ENCODE measurements around the gene KRTAP21-3. TPM values are rescaled to one million over a fixed set of nuclear protein-coding genes. Genes with fewer than 3 reads are reported as not detected.

The KRTAP21-3 gene
- polyA plus RNA-seq, 1 experiment, result not detected

- Histone ChIP-seq H3K27me3 (ENCODE audit: control insufficient read depth, insufficient read depth, low read length) (no peaks in the 10 kb centered on the region), H3K4me3 (ENCODE audit: low read depth, low read length) (no peak overlapping the region), H3K9me3 (ENCODE audit: control insufficient read depth, insufficient read depth, low read length) (peaks cover 9% of the 10 kb centered on the region; the same call in 1 of the 2 replicates), H3K27ac (ENCODE audit: low read depth, low read length) (no peak overlapping the region)
- no peak for DNase-seq (ENCODE audit: low read depth, low spot score)
- ChIA-PET POLR2A (no interaction called here), CTCF (no interaction called here)
- TF ChIP-seq CTCF (IDR thresholded peaks at IDR 0.05; ENCODE audit: low read depth, low read length), result no peak
These were observed 21.9 kb upstream of the KRTAP21-3 start for GRCh38 chr21:30740462-30740861.

- DNase-seq (ENCODE audit: low read depth, low spot score), result no peak
- Histone ChIP-seq H3K27ac (ENCODE audit: low read depth, low read length) (no peak overlapping the region), H3K4me3 (ENCODE audit: low read depth, low read length) (no peak overlapping the region), H3K9me3 (ENCODE audit: control insufficient read depth, insufficient read depth, low read length) (no peaks in the 10 kb centered on the region), H3K27me3 (ENCODE audit: control insufficient read depth, insufficient read depth, low read length) (no peaks in the 10 kb centered on the region)
- TF ChIP-seq CTCF (IDR thresholded peaks at IDR 0.05; ENCODE audit: low read depth, low read length), result no peak
- ChIA-PET POLR2A (no interaction called here), CTCF (no interaction called here)
These were observed 14.4 kb upstream of the KRTAP21-3 start for GRCh38 chr21:30733026-30733425.

- Histone ChIP-seq H3K4me3 (ENCODE audit: low read depth, low read length) (no peak overlapping the region), H3K9me3 (ENCODE audit: control insufficient read depth, insufficient read depth, low read length) (peaks cover 4% of the 10 kb centered on the region; the same call in 1 of the 2 replicates), H3K27ac (ENCODE audit: low read depth, low read length) (no peak overlapping the region), H3K27me3 (ENCODE audit: control insufficient read depth, insufficient read depth, low read length) (no peaks in the 10 kb centered on the region)
- CTCF ChIA-PET, result no interaction called here
- TF ChIP-seq CTCF (IDR thresholded peaks at IDR 0.05; ENCODE audit: low read depth, low read length), result no peak
- POLR2A ChIA-PET, result no interaction called here
- no peak for DNase-seq (ENCODE audit: low read depth, low spot score)
These were observed 8.1 kb upstream of the KRTAP21-3 start for GRCh38 chr21:30726726-30727125.

- Histone ChIP-seq H3K27ac (ENCODE audit: low read depth, low read length) (no peak overlapping the region), H3K9me3 (ENCODE audit: control insufficient read depth, insufficient read depth, low read length) (peaks cover 9% of the 10 kb centered on the region), H3K27me3 (ENCODE audit: control insufficient read depth, insufficient read depth, low read length) (no peaks in the 10 kb centered on the region), H3K4me3 (ENCODE audit: low read depth, low read length) (no peak overlapping the region)
- ChIA-PET CTCF (no interaction called here), POLR2A (no interaction called here)
- no peak for DNase-seq (ENCODE audit: low read depth, low spot score)
- no peak for TF ChIP-seq CTCF (IDR thresholded peaks at IDR 0.05; ENCODE audit: low read depth, low read length)
These were observed 824 bp upstream of the KRTAP21-3 start for GRCh38 chr21:30719401-30719800.

- no peak overlapping the region for H3K4me3 ChIP-seq (ENCODE audit: low read depth, low read length)
- CTCF ChIA-PET, result interaction anchor here (0.6 kb wide), 2 partner anchors 163 to 279 kb away, joined by 3 read pairs; no protein-coding TSS in a partner anchor
- no peak for TF ChIP-seq CTCF (IDR thresholded peaks at IDR 0.05; ENCODE audit: low read depth, low read length)
- POLR2A ChIA-PET, result no interaction called here
- no peak overlapping the region for H3K27ac ChIP-seq (ENCODE audit: low read depth, low read length)
- DNase-seq (ENCODE audit: low read depth, low spot score), result no peak
- H3K27me3 ChIP-seq (ENCODE audit: control insufficient read depth, insufficient read depth, low read length), result no peaks in the 10 kb centered on the region
- peaks cover 9% of the 10 kb centered on the region for H3K9me3 ChIP-seq (ENCODE audit: control insufficient read depth, insufficient read depth, low read length)
These were observed 1.5 kb downstream of the KRTAP21-3 start for GRCh38 chr21:30717105-30717504.
